NCI-H82 treated with DMSO at 0.1 percent for 48 hours (cell line): ENCODE data around the gene PCNX4.
A peak's percentile ranks its signal among the peaks of the same experiment; 100 is the strongest.

ENCODE experiments used
- DNase-seq: peaks from one replicate; lab custom pipeline; 2025; ENCODE audit not compliant: unreplicated experiment; lab: John Stamatoyannopoulos, UW

The PCNX4 gene

DNA sequence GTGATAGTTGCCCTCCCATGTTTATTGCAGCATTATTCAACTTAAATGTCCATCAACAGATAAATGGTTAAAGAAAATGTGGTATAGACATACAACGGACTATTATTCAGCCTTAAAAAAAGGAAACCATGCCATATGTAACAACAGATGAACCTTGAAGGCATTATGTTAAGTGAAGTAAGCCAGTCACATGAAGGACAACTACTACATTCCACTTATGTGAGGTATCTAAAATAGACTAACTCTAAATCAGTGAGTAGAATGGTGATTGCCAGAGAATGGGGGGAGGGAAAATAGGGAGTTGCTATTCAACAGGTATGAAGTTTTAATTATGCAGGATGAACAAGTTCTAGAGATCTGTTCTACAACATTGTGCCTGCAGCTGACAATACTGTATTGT is 10.1 kb downstream of the PCNX4 start:
- no peak for DNase-seq

DNA sequence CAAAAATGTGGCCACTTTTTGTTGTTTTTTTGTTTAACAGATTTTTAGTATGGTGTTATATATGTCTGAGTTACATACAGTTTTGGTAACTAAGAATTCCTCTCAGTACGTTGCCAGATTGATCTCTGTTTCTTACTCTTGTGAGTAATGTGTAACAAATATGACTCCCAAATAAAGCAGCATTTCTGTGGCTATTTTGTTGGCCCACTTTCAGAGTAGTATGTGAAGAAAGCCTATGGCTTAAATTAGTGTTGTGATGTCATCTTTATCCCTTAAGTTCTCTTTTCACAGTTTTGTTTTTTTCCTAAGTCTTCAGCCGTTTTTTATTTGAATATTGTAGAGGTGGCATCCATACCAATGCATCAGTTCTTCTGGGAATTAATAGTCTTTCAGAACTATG is 10.7 kb downstream of the PCNX4 start:
- no peak for DNase-seq

DNA sequence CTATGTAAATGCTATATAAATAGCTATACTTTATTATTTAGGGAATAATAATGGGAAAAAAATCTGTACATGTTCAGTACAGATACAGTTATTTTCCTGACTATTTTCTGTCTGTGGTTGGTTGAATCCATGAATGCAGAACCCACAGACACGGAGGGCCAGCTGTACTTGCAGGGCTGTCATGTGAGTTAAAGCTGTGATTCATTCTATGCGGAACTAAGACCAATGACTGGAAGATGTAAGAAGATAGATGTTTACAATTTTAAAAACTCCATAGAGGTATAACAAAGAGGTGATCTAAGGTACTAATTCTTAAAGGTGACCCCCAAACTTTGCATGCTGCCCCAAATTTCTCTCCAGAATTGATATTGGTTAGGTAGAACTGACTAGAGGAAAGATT is 14.6 kb downstream of the PCNX4 start:
- DNase-seq = no peak

GRCh38 chr14:60107477-60107876 is 15.8 kb downstream of the PCNX4 start:
- DNase-seq = no peak

DNA sequence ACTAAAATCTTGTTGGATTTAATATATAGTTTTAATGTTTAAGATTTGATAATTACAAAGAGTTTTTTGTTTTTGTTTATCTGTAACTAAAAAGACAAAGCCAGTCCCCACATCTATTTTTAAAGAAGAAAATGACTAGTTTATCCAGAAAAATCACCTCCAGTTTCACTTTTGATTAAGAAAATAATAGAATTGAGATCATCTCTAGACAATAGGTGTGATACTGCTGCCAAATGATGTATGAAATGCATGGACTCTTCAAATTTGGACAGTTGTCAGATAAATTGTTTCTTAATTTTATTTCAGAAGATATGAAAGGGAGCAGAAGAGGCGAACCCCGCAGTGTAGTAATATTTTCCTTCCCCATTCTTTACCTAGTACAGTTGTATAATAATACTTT is 20.0 kb downstream of the PCNX4 start:
- no peak for DNase-seq

GRCh38 chr14:60114881-60115280 is 23.2 kb downstream of the PCNX4 start:
- DNase-seq = no peak

- no peak for DNase-seq
Measured at GRCh38 chr14:60116181-60116580, 24.5 kb downstream of the PCNX4 start.

- DNase-seq = no peak
Measured at GRCh38 chr14:60125918-60126317, 34.2 kb downstream of the PCNX4 start.

- DNase-seq = no peak
Measured at GRCh38 chr14:60133487-60133886, 41.8 kb downstream of the PCNX4 start.

DNA sequence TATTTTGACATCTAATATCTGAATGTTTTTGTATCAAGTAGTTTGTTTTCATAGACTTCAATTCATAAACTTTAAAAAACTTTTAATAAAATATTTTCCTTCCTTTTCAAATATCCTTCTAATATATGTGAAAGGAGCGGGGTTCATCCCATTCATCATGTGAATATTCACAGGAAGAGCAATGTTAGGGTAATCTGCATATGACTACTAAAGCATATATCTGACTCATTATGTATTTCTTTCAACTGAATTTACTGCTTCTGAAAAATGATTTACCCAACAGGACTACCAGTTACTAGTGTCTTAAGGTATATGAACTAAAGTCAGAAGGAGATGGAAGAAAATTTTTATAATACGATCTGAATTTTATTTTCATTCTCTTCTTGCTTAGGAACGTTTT is 43.0 kb downstream of the PCNX4 start:
- DNase-seq = no peak

- no peak for DNase-seq
Measured at GRCh38 chr14:60151715-60152114, 60.0 kb downstream of the PCNX4 start.

DNA sequence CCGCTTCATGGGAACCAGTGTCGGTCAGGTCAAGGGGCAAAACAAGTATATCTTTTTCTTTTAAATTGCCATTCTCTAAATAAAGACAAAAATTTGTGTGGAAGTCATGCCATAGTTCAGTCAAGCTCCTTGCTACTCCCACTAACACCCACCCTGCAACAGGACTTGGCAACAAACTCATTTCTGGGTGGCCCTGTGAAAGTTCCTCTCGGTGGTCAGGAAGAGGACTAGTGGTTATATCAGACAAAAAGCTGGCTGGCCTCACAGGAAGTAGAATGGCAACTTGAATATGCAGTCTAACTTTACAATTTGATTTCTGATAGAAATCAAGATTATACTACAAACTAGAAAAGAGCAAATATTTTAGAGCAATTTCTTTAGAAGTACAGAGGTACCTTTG is 62.3 kb downstream of the PCNX4 start:
- DNase-seq = no peak

DNA sequence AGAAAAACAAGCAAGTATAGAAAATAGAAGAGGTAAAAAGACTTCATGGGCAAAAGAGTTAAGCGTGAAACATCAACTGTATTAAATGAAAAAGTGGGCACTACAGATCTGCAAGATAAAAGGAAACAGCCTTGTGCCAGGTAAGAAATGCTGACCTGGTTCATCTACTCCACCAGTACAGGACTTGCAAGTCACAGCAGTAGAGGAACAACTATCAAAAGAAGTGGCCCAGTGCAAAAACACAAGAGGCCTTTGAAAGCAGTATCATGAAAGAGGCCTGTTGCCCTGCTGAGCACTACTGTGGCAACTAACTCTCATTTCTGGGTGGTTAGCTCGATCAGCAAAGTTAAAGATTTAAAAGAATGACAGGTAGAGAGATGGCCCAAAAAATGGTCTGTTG is 62.9 kb downstream of the PCNX4 start:
- DNase-seq = no peak

- no peak for DNase-seq
Measured at GRCh38 chr14:60160422-60160821, 68.7 kb downstream of the PCNX4 start.

GRCh38 chr14:60161196-60162107 is 69.7 kb downstream of the PCNX4 start:
- peak; percentile 33 for DNase-seq

DNA sequence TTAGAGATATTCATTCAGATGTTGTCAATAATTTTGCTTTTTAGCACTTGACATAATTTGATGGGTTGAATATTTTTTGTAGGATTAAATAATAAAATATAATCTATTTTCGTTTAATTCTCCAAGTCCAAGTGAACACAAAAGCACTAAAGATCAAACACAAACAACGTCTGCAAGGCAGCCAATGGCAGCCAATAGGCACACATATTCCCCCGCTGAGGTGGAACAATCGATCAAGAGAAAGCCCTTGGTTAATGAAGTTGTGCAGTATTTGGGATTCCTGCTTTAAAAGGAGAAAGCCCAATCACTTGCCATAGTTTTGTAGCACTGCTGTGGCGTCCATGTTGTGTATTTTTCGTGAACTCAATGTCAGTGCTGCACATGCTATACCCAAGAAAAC is 72.0 kb downstream of the PCNX4 start:
- DNase-seq = no peak

DNA sequence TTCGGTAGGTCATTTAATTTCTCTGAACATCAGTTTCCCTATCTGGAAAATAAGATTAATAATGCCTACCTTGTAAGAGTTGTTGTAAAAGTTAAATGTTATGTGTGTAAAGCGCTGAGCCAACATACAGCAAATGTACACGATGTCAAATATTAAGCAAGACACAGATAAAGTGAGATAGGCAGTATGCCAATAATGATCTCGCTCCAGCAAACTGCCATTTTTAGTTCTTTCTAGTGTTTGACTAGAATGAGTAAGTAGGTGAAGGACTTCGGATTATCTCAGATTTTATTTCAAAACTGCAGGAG is 72.6 kb downstream of the PCNX4 start:
- no peak for DNase-seq

DNA sequence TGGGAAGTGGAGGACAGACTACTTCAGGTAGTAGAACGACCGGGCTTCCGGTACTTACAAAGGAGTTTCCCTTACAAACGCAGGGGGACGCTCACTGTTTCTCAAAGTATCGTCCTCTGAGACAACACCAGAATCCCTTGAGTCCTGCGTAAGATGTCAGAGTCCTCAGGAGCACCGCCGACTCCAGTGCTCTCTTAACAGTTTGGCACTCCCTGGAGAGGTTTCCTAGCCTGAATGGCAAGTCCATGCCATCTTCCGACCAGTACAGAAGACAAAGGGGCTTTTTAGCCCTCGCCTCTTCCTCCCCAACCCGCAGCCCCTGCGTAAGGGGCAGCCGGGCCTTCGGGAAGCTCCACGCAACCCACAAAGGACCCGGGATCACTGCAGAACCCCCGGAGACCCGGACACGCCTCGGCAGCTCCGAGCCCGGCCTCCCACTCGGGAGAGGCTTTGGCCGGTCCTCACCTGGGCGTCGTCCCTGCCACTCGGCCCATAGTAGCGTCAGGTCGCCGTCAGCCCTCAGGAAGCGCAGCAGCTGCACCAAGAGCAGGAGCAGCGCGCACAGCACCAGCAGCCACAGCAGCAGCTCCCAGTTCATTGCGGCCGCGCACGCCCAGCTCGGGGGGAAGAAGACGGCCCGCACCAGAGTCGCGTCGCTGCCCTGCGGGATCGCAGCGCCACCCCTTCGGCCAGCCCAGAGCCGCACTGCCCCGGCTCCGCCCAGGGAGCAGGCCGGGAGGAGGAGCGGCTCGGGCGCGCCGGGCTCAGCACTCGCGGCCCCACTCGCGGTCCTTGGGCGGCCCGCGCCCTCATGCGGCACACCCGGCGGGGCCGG is 73.2 kb downstream of the PCNX4 start, which contains the start of gene DHRS7:
Gene DHRS7 (minus strand): TSS at position 687 of the 835 bp plus-strand sequence. CDS start 89 bp downstream, at position 598.
- DNase-seq = peak; percentile 44

DNA sequence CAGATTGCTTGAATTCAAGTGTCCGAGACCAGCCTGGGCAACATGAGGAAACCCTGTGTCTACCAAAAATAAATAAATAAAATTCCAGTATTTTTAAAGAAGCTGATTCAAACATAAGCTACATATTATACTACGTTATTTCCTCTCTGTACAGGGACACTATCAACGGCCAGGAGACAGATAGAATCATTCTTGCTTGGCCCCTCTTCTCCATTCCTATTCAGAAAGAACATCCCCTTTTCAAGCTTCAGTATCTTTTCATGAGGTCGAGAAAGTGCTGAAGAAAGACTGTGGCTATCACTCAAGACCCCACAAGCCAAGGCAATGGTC is 73.8 kb downstream of the PCNX4 start:
- DNase-seq = no peak

GRCh38 chr14:60166142-60166541 is 74.4 kb downstream of the PCNX4 start:
- DNase-seq = no peak

DNA sequence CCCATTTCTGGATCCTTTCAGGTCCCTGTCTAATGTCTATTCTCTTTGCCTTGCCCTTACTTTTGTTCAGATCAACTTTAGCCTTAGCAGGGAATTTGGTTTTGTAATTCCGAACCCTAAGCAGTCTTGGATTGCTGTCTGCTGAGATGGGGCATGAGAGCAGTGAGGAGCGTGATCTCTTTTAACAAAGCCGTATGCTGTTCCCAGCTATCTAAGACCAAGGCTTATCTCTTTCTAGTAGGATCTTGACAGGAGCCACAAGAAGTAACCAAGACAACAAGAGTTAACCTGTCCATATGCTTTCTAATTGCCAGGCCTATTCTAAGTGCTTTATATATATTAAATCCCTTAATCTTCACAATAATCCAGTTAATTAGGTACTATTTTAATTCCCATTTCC is 78.0 kb downstream of the PCNX4 start:
- DNase-seq = peak; percentile 98

DNA sequence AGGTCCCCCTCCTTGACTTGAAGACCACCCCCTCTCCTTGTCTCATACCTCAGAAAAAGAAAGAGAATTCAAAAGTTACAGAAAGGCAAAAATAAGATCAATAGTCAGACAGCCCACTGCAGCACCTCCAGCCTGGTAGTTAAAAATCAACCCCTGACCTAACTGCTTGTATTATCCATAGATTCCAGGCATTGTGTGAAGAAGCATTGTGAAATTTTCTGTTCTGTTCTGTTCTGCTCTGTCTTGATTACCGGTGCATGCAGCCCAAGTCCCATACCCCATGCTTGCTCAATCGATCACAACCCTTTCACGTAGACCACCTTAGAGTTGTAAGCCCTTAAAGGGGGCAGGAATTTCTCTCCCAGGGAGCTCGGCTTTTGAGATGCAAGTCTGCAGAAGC is 79.2 kb downstream of the PCNX4 start:
- no peak for DNase-seq
